Activated CD8-positive, alpha-beta memory T cell treated with anti-CD3 and anti-CD28 coated beads, Interleukin-2, amount 10 ng/mL, durations not matched to agents 7 days and 5 days (primary cell): ENCODE measurements around the gene HYOU1. TPM values are rescaled to one million over a fixed set of nuclear protein-coding genes. Genes with fewer than 3 reads are reported as not detected.
A peak's percentile ranks its signal among the peaks of the same experiment; 100 is the strongest.

Experiments used
- ATAC-seq: fragments of 150-1000 bp; cut with Tn5 transposase; one replicate; pipeline ENCODE4 v1.10.0; 2021; ENCODE audit warnings: moderate library complexity
- CTCF ChIA-PET: fragments of 350-600 bp; sonication (Branson Sonifier 250); formaldehyde crosslinking; loops from one replicate; lab custom pipeline; 2021; ENCODE audit warnings: antibody characterized with exemption; lab: Charles Lee
- DNase-seq: peaks from one replicate; pipeline ENCODE4 v3.0.0-alpha.2; 2020
- H3K27ac Mint-ChIP-seq: one replicate; pipeline ENCODE4 v1.8.0; 2021; ENCODE audit warnings: mild to moderate bottlenecking, mixed read lengths
- H3K27me3 Mint-ChIP-seq: one replicate; pipeline ENCODE4 v1.8.0; 2021; ENCODE audit warnings: mixed read lengths
- H3K36me3 Mint-ChIP-seq: one replicate; pipeline ENCODE4 v1.8.0; 2021; ENCODE audit warnings: mild to moderate bottlenecking, mixed read lengths
- H3K4me1 Mint-ChIP-seq: one replicate; pipeline ENCODE4 v1.8.0; 2021; ENCODE audit warnings: mixed read lengths
- H3K4me3 Mint-ChIP-seq: one replicate; pipeline ENCODE4 v1.8.0; 2021; ENCODE audit warnings: mild to moderate bottlenecking, moderate library complexity, mixed read lengths
- H3K9me3 Mint-ChIP-seq: one replicate; pipeline ENCODE4 v1.8.0; 2022; ENCODE audit warnings: low read depth, mixed read lengths
- total RNA-seq, 2 experiments: library from RNA; stranded (reverse); gene quantifications; one replicate each; pipeline ENCODE4 v1.2.3, GENCODE V29; 2021

Gene HYOU1
- total RNA-seq, 2 experiments from 2014 or later, result 108 to 163 TPM

GRCh38 chr11:119093942-119094815 lies 37.2 kb upstream of the HYOU1 start:
- peak overlapping the region; percentile 93 for H3K4me3 Mint-ChIP-seq
- H3K9me3 Mint-ChIP-seq, result no peaks in the 10 kb centered on the region
- H3K27me3 Mint-ChIP-seq, result peaks cover 2% of the 10 kb centered on the region
- CTCF ChIA-PET, result interaction anchor here (1.0 to 3.9 kb wide), 6 partner anchors 9 to 181 kb away, joined by 3 to 27 read pairs (median 6); partner anchors contain the start of genes C2CD2L and HMBS
- peak overlapping the region; percentile 94 for H3K27ac Mint-ChIP-seq
- H3K4me1 Mint-ChIP-seq, result peaks cover 46% of the 10 kb centered on the region
- peaks cover 54% of the 10 kb centered on the region for H3K36me3 Mint-ChIP-seq
- peak; percentile 62 for DNase-seq
- peak; percentile 4 for ATAC-seq

- DNase-seq (no peak), ATAC-seq (no peak)
- H3K36me3 Mint-ChIP-seq, result peaks cover 48% of the 10 kb centered on the region
- H3K4me1 Mint-ChIP-seq, result peaks cover 40% of the 10 kb centered on the region
- CTCF ChIA-PET, result interaction anchor here (0.8 to 3.9 kb wide), 4 partner anchors 8 to 245 kb away, joined by 3 to 27 read pairs (median 10); partner anchors contain the start of genes C2CD2L and HMBS
- no peaks in the 10 kb centered on the region for H3K9me3 Mint-ChIP-seq
- peaks cover 2% of the 10 kb centered on the region for H3K27me3 Mint-ChIP-seq
- H3K27ac Mint-ChIP-seq, result peak overlapping the region; percentile 94
- H3K4me3 Mint-ChIP-seq, result peak overlapping the region; percentile 93
These were observed 36.2 kb upstream of the HYOU1 start for GRCh38 chr11:119092880-119093842.

GRCh38 chr11:119091966-119092879 lies 35.2 kb upstream of the HYOU1 start:
- CTCF ChIA-PET, result interaction anchor here (1.0 to 1.4 kb wide), 3 partner anchors 10 to 246 kb away, joined by 4 to 5 read pairs (median 4); partner anchors contain the start of gene DPAGT1
- Mint-ChIP-seq H3K4me3 (peak overlapping the region; percentile 93), H3K27me3 (peaks cover 2% of the 10 kb centered on the region), H3K27ac (peak overlapping the region; percentile 66), H3K36me3 (peaks cover 39% of the 10 kb centered on the region), H3K9me3 (no peaks in the 10 kb centered on the region), H3K4me1 (peaks cover 47% of the 10 kb centered on the region)
- no peak for DNase-seq
- no peak for ATAC-seq

- DNase-seq (no peak), ATAC-seq (no peak)
- CTCF ChIA-PET, result interaction anchor here (1.3 to 1.4 kb wide), 2 partner anchors 11 to 106 kb away, joined by 4 to 5 read pairs; partner anchors contain the start of gene DPAGT1
- Mint-ChIP-seq H3K36me3 (peaks cover 34% of the 10 kb centered on the region), H3K4me1 (peaks cover 47% of the 10 kb centered on the region), H3K27me3 (peaks cover 2% of the 10 kb centered on the region), H3K27ac (peak overlapping the region; percentile 51), H3K4me3 (peak overlapping the region; percentile 1), H3K9me3 (no peaks in the 10 kb centered on the region)
These were observed 34.2 kb upstream of the HYOU1 start for GRCh38 chr11:119091178-119091577.

- no peak for DNase-seq
- CTCF ChIA-PET, result interaction anchor here (1.1 to 1.6 kb wide), 2 partner anchors 13 to 232 kb away, joined by 3 to 4 read pairs; partner anchors contain the start of gene DPAGT1
- no peak for ATAC-seq
- Mint-ChIP-seq H3K27me3 (no peaks in the 10 kb centered on the region), H3K4me3 (no peak overlapping the region), H3K27ac (no peak overlapping the region), H3K9me3 (no peaks in the 10 kb centered on the region), H3K4me1 (peaks cover 50% of the 10 kb centered on the region), H3K36me3 (peaks cover 26% of the 10 kb centered on the region)
These were observed 32.3 kb upstream of the HYOU1 start for GRCh38 chr11:119089319-119089718.

- no peaks in the 10 kb centered on the region for H3K27me3 Mint-ChIP-seq
- ATAC-seq (no peak), DNase-seq (no peak)
- peaks cover 17% of the 10 kb centered on the region for H3K36me3 Mint-ChIP-seq
- H3K27ac Mint-ChIP-seq, result no peak overlapping the region
- no peak overlapping the region for H3K4me3 Mint-ChIP-seq
- peaks cover 49% of the 10 kb centered on the region for H3K4me1 Mint-ChIP-seq
- CTCF ChIA-PET, result interaction anchor here (1.1 to 1.6 kb wide), 2 partner anchors 14 to 233 kb away, joined by 3 to 4 read pairs; partner anchors contain the start of gene DPAGT1
- no peaks in the 10 kb centered on the region for H3K9me3 Mint-ChIP-seq
These were observed 31.4 kb upstream of the HYOU1 start for GRCh38 chr11:119088406-119088805.

GRCh38 chr11:119087747-119088241 lies 30.8 kb upstream of the HYOU1 start:
- Mint-ChIP-seq H3K9me3 (no peaks in the 10 kb centered on the region), H3K4me1 (peaks cover 44% of the 10 kb centered on the region), H3K27me3 (no peaks in the 10 kb centered on the region), H3K36me3 (peaks cover 11% of the 10 kb centered on the region), H3K4me3 (no peak overlapping the region), H3K27ac (peak overlapping the region; percentile 73)
- DNase-seq, result no peak
- CTCF ChIA-PET, result interaction anchor here (1.6 kb wide), 1 partner anchor 15 kb away, joined by 3 read pairs; the partner anchor contains the start of gene DPAGT1
- no peak for ATAC-seq

- ATAC-seq (no peak), DNase-seq (no peak)
- H3K4me1 Mint-ChIP-seq, result peaks cover 38% of the 10 kb centered on the region
- no peak overlapping the region for H3K4me3 Mint-ChIP-seq
- CTCF ChIA-PET, result interaction anchor here (3.2 to 4.0 kb wide), 2 partner anchors 8 to 20 kb away, joined by 15 to 27 read pairs; partner anchors contain the start of gene VPS11
- H3K27ac Mint-ChIP-seq, result peak overlapping the region; percentile 73
- no peaks in the 10 kb centered on the region for H3K9me3 Mint-ChIP-seq
- peaks cover 8% of the 10 kb centered on the region for H3K36me3 Mint-ChIP-seq
- no peaks in the 10 kb centered on the region for H3K27me3 Mint-ChIP-seq
These were observed 30.1 kb upstream of the HYOU1 start for GRCh38 chr11:119087123-119087522.

GRCh38 chr11:119085437-119085847 lies 28.4 kb upstream of the HYOU1 start:
- ATAC-seq (peak; percentile 27), DNase-seq (no peak)
- peak overlapping the region; percentile 93 for H3K4me3 Mint-ChIP-seq
- no peaks in the 10 kb centered on the region for H3K9me3 Mint-ChIP-seq
- H3K36me3 Mint-ChIP-seq, result peaks cover 20% of the 10 kb centered on the region
- CTCF ChIA-PET, result interaction anchor here (0.6 to 4.0 kb wide), 14 partner anchors 10 to 597 kb away, joined by 3 to 27 read pairs (median 4); partner anchors contain the start of genes C2CD2L and VPS11
- peak overlapping the region; percentile 89 for H3K27ac Mint-ChIP-seq
- peaks cover 30% of the 10 kb centered on the region for H3K4me1 Mint-ChIP-seq
- no peaks in the 10 kb centered on the region for H3K27me3 Mint-ChIP-seq

- Mint-ChIP-seq H3K9me3 (no peaks in the 10 kb centered on the region), H3K36me3 (peaks cover 20% of the 10 kb centered on the region), H3K27ac (peak within 1 kb of the TSS; percentile 89), H3K27me3 (no peaks in the 10 kb centered on the region), H3K4me1 (peaks cover 30% of the 10 kb centered on the region), H3K4me3 (peak within 1 kb of the TSS; percentile 93)
- ATAC-seq (peak; percentile 90), DNase-seq (peak; percentile 94)
- CTCF ChIA-PET, result interaction anchor here (0.6 to 4.0 kb wide), 14 partner anchors 10 to 597 kb away, joined by 3 to 27 read pairs (median 4); partner anchors contain the start of genes C2CD2L, HYOU1 and VPS11
These were observed 27.8 kb upstream of the HYOU1 start, which contains the start of gene HMBS for GRCh38 chr11:119084663-119085436. HMBS (plus strand) TSS chr11:119084881; CDS start chr11:119085034, 153 bp downstream.
